ENCODE measurements around the gene DFFB. TPM values are rescaled to one million over a fixed set of nuclear protein-coding genes. Genes with fewer than 3 reads are reported as not detected.

The DFFB gene
- total RNA-seq, 1 donor from 2014 or later: 17.3 TPM

DNA sequence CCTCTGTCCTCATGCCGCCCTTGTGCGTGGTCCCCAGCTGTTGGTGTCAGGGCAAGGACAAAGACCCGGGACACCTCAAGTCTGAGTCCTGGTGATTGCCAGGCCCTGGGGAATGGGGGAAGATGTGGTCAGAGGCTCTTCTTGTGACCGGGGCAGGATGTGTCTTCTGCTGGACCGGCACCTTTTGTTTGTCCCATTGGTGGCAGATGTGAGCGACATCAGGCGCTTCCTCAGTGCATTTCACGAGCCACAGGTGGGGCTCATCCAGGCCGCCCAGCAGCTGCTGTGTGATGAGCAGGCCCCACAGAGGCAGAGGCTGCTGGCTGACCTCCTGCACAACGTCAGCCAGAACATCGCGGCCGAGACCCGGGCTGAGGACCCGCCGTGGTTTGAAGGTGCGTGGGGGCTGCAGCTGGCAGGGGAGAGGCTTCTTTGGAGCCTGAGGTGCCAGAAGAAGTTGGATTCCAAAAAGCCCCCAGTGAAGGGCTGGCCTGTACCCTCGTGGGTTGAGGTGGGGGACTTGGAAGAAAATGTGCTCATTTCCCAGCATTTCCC, 8.4 kb downstream of the DFFB start:
- H3K9me3 Mint-ChIP-seq: no peaks in the 10 kb centered on the region
- H3K36me3 Mint-ChIP-seq (ENCODE audit: low read depth): peaks cover 15% of the 10 kb centered on the region
- no peaks in the 10 kb centered on the region for H3K27me3 Mint-ChIP-seq (ENCODE audit: low read depth)
- intact Hi-C loops (cut with micrococcal nuclease): no loop called here
- H3K4me3 Mint-ChIP-seq (ENCODE audit: low read depth): no peak overlapping the region
- DNase-seq (ENCODE audit: low spot score): no peak
- no peak overlapping the region for H3K27ac Mint-ChIP-seq
- H3K4me1 Mint-ChIP-seq (ENCODE audit: low read depth): no peaks in the 10 kb centered on the region

- no peak overlapping the region for H3K27ac Mint-ChIP-seq
- no peak overlapping the region for H3K4me3 Mint-ChIP-seq (ENCODE audit: low read depth)
- H3K27me3 Mint-ChIP-seq (ENCODE audit: low read depth): no peaks in the 10 kb centered on the region
- intact Hi-C loops (cut with micrococcal nuclease): no loop called here
- H3K9me3 Mint-ChIP-seq: no peaks in the 10 kb centered on the region
- H3K4me1 Mint-ChIP-seq (ENCODE audit: low read depth): no peaks in the 10 kb centered on the region
- peaks cover 22% of the 10 kb centered on the region for H3K36me3 Mint-ChIP-seq (ENCODE audit: low read depth)
- DNase-seq (ENCODE audit: low spot score): no peak
Observed at GRCh38 chr1:3868464-3869006, 11.3 kb downstream of the DFFB start.

GRCh38 chr1:3869751-3870301, 12.6 kb downstream of the DFFB start:
- Mint-ChIP-seq H3K4me1 (ENCODE audit: low read depth) (no peaks in the 10 kb centered on the region), H3K27ac (no peak overlapping the region), H3K4me3 (ENCODE audit: low read depth) (no peak overlapping the region), H3K36me3 (ENCODE audit: low read depth) (peaks cover 29% of the 10 kb centered on the region), H3K9me3 (no peaks in the 10 kb centered on the region), H3K27me3 (ENCODE audit: low read depth) (no peaks in the 10 kb centered on the region)
- DNase-seq (ENCODE audit: low spot score): no peak
- intact Hi-C loops (cut with micrococcal nuclease): no loop called here

GRCh38 chr1:3871451-3871805, 14.2 kb downstream of the DFFB start:
- no peaks in the 10 kb centered on the region for H3K9me3 Mint-ChIP-seq
- no peaks in the 10 kb centered on the region for H3K27me3 Mint-ChIP-seq (ENCODE audit: low read depth)
- H3K27ac Mint-ChIP-seq: no peak overlapping the region
- H3K36me3 Mint-ChIP-seq (ENCODE audit: low read depth): peaks cover 45% of the 10 kb centered on the region
- no peaks in the 10 kb centered on the region for H3K4me1 Mint-ChIP-seq (ENCODE audit: low read depth)
- H3K4me3 Mint-ChIP-seq (ENCODE audit: low read depth): no peak overlapping the region
- no peak for DNase-seq (ENCODE audit: low spot score)
- intact Hi-C loops (cut with micrococcal nuclease): no loop called here

DNA sequence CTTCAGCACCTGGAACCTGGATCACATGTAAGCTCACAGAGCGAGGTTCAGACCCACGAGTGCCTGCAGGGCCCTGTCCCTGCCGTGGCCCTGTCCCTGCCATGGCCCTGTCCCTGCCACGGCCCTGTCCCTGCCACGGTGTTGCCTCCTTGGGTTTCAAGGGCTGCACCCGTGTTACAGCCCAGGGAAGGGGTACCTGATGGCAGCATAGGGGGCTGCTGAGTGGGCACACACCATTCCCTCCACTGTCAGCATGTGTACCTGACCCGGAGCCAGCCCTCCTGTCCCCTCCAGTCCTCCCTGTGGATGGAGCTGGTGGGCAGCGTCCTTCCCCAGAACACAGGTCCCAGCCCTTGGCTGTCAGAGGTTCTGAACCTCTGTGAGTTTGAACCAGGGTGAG, 15.3 kb downstream of the DFFB start:
- H3K4me1 Mint-ChIP-seq (ENCODE audit: low read depth): no peaks in the 10 kb centered on the region
- intact Hi-C loops (cut with micrococcal nuclease): no loop called here
- H3K9me3 Mint-ChIP-seq: no peaks in the 10 kb centered on the region
- H3K36me3 Mint-ChIP-seq (ENCODE audit: low read depth): peaks cover 39% of the 10 kb centered on the region
- no peak overlapping the region for H3K4me3 Mint-ChIP-seq (ENCODE audit: low read depth)
- H3K27ac Mint-ChIP-seq: no peak overlapping the region
- no peak for DNase-seq (ENCODE audit: low spot score)
- H3K27me3 Mint-ChIP-seq (ENCODE audit: low read depth): no peaks in the 10 kb centered on the region

GRCh38 chr1:3874736-3875135, 17.5 kb downstream of the DFFB start:
- Mint-ChIP-seq H3K4me1 (ENCODE audit: low read depth) (no peaks in the 10 kb centered on the region), H3K27me3 (ENCODE audit: low read depth) (no peaks in the 10 kb centered on the region), H3K27ac (no peak overlapping the region), H3K36me3 (ENCODE audit: low read depth) (peaks cover 46% of the 10 kb centered on the region), H3K9me3 (peaks cover 10% of the 10 kb centered on the region), H3K4me3 (ENCODE audit: low read depth) (no peak overlapping the region)
- intact Hi-C loops (cut with micrococcal nuclease): no loop called here
- no peak for DNase-seq (ENCODE audit: low spot score)

- H3K27ac Mint-ChIP-seq: no peak overlapping the region
- DNase-seq (ENCODE audit: low spot score): no peak
- intact Hi-C loops (cut with micrococcal nuclease): no loop called here
- H3K4me1 Mint-ChIP-seq (ENCODE audit: low read depth): no peaks in the 10 kb centered on the region
- H3K9me3 Mint-ChIP-seq: peaks cover 10% of the 10 kb centered on the region
- peaks cover 54% of the 10 kb centered on the region for H3K36me3 Mint-ChIP-seq (ENCODE audit: low read depth)
- no peak overlapping the region for H3K4me3 Mint-ChIP-seq (ENCODE audit: low read depth)
- H3K27me3 Mint-ChIP-seq (ENCODE audit: low read depth): no peaks in the 10 kb centered on the region
Observed at GRCh38 chr1:3876716-3877115, 19.4 kb downstream of the DFFB start.

DNA sequence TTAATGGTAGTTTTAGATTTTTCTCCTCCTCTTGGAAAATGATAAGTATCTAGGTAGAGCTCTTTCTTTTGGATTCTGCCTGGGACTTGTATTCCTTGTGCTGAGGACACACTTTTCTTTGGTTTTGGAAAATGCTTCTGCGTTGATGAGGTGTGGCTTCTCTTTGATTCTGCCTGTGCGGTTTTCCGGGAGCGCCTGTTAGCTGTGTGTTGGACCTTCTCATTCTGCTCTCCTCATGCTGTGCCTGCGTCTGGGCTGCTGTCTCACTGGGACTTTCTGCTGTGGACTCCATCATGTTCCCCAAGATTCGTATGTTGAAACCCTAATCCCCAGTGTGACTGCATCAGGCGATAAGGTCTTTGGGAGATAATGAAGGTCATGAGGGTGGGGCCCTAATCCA, 21.8 kb downstream of the DFFB start:
- H3K36me3 Mint-ChIP-seq (ENCODE audit: low read depth): peaks cover 42% of the 10 kb centered on the region

GRCh38 chr1:3879787-3880428, 22.6 kb downstream of the DFFB start:
- DNase-seq (ENCODE audit: low spot score): no peak
- Mint-ChIP-seq H3K27ac (no peak overlapping the region), H3K36me3 (ENCODE audit: low read depth) (peaks cover 46% of the 10 kb centered on the region), H3K4me3 (ENCODE audit: low read depth) (no peak overlapping the region), H3K27me3 (ENCODE audit: low read depth) (no peaks in the 10 kb centered on the region), H3K9me3 (peaks cover 10% of the 10 kb centered on the region), H3K4me1 (ENCODE audit: low read depth) (no peaks in the 10 kb centered on the region)
- intact Hi-C loops (cut with micrococcal nuclease): no loop called here

More for the DNA sequence above, 21.8 kb downstream of the DFFB start:
- no peaks in the 10 kb centered on the region for H3K27me3 Mint-ChIP-seq (ENCODE audit: low read depth)
- H3K9me3 Mint-ChIP-seq: peaks cover 10% of the 10 kb centered on the region
- H3K4me1 Mint-ChIP-seq (ENCODE audit: low read depth): no peaks in the 10 kb centered on the region
- no peak overlapping the region for H3K4me3 Mint-ChIP-seq (ENCODE audit: low read depth)
- DNase-seq (ENCODE audit: low spot score): no peak
- H3K27ac Mint-ChIP-seq: no peak overlapping the region
- intact Hi-C loops (cut with micrococcal nuclease): no loop called here

DNA sequence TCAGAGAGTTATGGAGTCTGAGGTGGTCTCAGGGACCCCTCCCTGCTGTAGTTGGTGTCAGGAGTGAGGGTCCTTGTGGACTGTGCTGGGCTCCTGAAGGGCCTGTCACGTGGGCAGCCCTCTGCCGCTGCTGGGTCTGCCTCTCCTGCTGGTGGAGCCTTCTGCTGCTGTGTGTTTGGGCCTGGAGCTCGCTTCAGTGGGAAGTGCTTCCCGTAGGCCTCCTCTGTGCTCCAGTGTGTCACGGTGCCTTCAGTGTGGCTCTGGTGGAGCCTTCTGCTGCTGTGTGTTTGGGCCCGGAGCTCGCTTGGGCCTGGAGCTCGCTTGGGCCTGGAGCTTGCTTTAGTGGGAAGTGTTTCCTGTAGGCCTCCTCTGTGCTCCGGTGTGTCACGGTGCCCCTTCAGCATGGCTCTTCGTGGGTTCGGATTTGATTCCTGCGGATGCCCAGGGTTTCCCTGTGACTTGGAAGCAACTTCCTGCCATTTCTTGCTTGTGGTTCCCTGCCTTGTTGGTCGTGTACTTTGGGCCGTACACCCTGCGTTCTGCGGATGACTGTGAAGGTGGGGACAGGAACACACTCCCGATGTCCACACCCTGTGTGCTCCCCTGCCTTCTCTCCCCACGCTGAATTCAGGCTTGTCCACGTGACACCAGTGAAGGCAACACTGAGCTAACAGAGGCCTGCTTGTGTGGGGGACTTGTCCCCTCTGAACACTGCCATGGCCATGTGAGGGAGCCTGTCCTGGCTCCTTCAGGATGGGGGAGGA, 23.3 kb downstream of the DFFB start:
- no peaks in the 10 kb centered on the region for H3K27me3 Mint-ChIP-seq (ENCODE audit: low read depth)
- intact Hi-C loops (cut with micrococcal nuclease): no loop called here
- no peak overlapping the region for H3K4me3 Mint-ChIP-seq (ENCODE audit: low read depth)
- H3K27ac Mint-ChIP-seq: no peak overlapping the region
- peaks cover 41% of the 10 kb centered on the region for H3K36me3 Mint-ChIP-seq (ENCODE audit: low read depth)
- DNase-seq (ENCODE audit: low spot score): no peak
- peaks cover 10% of the 10 kb centered on the region for H3K9me3 Mint-ChIP-seq
- H3K4me1 Mint-ChIP-seq (ENCODE audit: low read depth): no peaks in the 10 kb centered on the region

DNA sequence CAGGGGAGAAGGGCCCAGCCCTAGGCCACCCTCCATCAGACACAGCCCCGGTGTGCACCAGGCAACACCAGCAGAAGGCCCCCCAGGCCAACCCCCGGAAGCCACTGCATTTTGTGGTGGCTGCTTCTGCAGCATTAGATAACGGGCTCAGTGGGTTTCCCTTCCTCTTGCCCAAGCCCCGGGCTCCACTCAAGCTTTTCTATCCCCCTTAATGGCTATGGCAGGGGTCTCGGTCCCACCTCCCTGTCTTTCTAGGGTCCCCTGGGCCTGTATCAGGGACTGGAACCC, 23.9 kb downstream of the DFFB start:
- H3K27me3 Mint-ChIP-seq (ENCODE audit: low read depth): no peaks in the 10 kb centered on the region
- H3K9me3 Mint-ChIP-seq: peaks cover 10% of the 10 kb centered on the region
- H3K4me3 Mint-ChIP-seq (ENCODE audit: low read depth): no peak overlapping the region
- intact Hi-C loops (cut with micrococcal nuclease): no loop called here
- no peaks in the 10 kb centered on the region for H3K4me1 Mint-ChIP-seq (ENCODE audit: low read depth)
- no peak overlapping the region for H3K27ac Mint-ChIP-seq
- peaks cover 36% of the 10 kb centered on the region for H3K36me3 Mint-ChIP-seq (ENCODE audit: low read depth)
- DNase-seq (ENCODE audit: low spot score): no peak

DNA sequence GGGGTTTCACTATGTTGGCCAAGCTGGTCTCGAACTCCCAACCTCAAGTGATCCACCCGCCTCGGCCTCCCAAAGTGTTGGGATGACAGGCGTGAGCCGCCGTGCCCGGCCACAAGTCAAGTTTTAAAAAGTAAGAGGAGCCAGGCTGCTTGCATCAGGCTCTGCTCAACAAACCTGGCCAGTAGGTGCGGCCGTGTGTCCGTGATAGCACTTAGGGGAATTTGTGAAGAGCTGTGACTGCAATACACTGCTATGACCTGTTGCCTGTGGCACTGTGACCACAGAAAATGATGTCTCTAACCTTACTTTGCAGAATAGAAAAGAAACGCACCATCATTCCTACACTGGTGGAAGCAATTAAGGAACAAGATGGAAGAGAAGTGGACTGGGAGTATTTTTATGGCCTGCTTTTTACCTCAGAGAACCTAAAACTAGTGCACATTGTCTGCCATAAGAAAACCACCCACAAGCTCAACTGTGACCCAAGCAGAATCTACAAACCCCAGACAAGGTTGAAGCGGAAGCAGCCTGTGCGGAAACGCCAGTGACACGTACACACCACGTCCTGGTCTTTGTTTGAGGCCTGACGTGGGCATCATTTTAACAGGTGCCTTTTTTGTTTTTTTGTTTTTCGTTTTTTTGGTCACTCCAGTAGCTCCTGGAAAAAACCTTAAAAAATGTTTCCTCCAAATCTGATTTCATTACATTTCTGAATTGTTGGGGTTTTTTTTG, 26.1 kb downstream of the DFFB start:
- Mint-ChIP-seq H3K9me3 (peaks cover 10% of the 10 kb centered on the region), H3K4me1 (ENCODE audit: low read depth) (no peaks in the 10 kb centered on the region), H3K36me3 (ENCODE audit: low read depth) (peaks cover 42% of the 10 kb centered on the region), H3K4me3 (ENCODE audit: low read depth) (no peak overlapping the region), H3K27ac (peak overlapping the region; percentile 0), H3K27me3 (ENCODE audit: low read depth) (no peaks in the 10 kb centered on the region)
- no peak for DNase-seq (ENCODE audit: low spot score)
- intact Hi-C loops (cut with micrococcal nuclease): no loop called here
